Activated T-cell treated with anti-CD3 and anti-CD28 coated beads for 24 hours (primary cell): ENCODE data around the gene DYRK4.

ENCODE experiments used
- DNase-seq: peaks from one replicate; pipeline ENCODE4 v3.0.0-alpha.2; 2020; ENCODE audit warnings: low read depth

DYRK4 gene

GRCh38 chr12:4564818-4565217, 2.8 kb downstream of the DYRK4 start:
- DNase-seq: no peak

- no peak for DNase-seq
These were observed 4.5 kb downstream of the DYRK4 start for GRCh38 chr12:4566474-4566873.

GRCh38 chr12:4567073-4567881, 5.3 kb downstream of the DYRK4 start:
- no peak for DNase-seq

- no peak for DNase-seq
These were observed 7.3 kb downstream of the DYRK4 start for GRCh38 chr12:4569261-4569660.

- DNase-seq: no peak
These were observed 10.7 kb downstream of the DYRK4 start for GRCh38 chr12:4572680-4573079.

GRCh38 chr12:4579305-4580102, 17.5 kb downstream of the DYRK4 start:
- no peak for DNase-seq

- DNase-seq: no peak
These were observed 18.3 kb downstream of the DYRK4 start for GRCh38 chr12:4580281-4580688.

GRCh38 chr12:4584281-4584680, 22.3 kb downstream of the DYRK4 start:
- no peak for DNase-seq

GRCh38 chr12:4584896-4585295, 22.9 kb downstream of the DYRK4 start:
- DNase-seq: no peak

- DNase-seq: no peak
These were observed 24.5 kb downstream of the DYRK4 start for GRCh38 chr12:4586500-4586899.

GRCh38 chr12:4587108-4587507, 25.1 kb downstream of the DYRK4 start:
- no peak for DNase-seq

- DNase-seq: no peak
These were observed 26.9 kb downstream of the DYRK4 start for GRCh38 chr12:4588916-4589315.

GRCh38 chr12:4589941-4590340, 27.9 kb downstream of the DYRK4 start:
- no peak for DNase-seq

- no peak for DNase-seq
These were observed 29.2 kb downstream of the DYRK4 start for GRCh38 chr12:4591180-4591687.

GRCh38 chr12:4595881-4596280, 33.9 kb downstream of the DYRK4 start:
- no peak for DNase-seq

GRCh38 chr12:4603421-4603820, 41.4 kb downstream of the DYRK4 start:
- DNase-seq: no peak

GRCh38 chr12:4603946-4604345, 41.9 kb downstream of the DYRK4 start:
- no peak for DNase-seq

GRCh38 chr12:4604684-4605193, 42.7 kb downstream of the DYRK4 start:
- peak; percentile 75 for DNase-seq

- DNase-seq: no peak
These were observed 45.0 kb downstream of the DYRK4 start for GRCh38 chr12:4607056-4607455.

GRCh38 chr12:4609071-4609470, 47.1 kb downstream of the DYRK4 start:
- DNase-seq: no peak

- no peak for DNase-seq
These were observed 48.5 kb downstream of the DYRK4 start for GRCh38 chr12:4610481-4610880.

GRCh38 chr12:4615667-4616066, 53.7 kb downstream of the DYRK4 start:
- no peak for DNase-seq

- no peak for DNase-seq
These were observed 59.5 kb downstream of the DYRK4 start for GRCh38 chr12:4621511-4621910.
